ENCODE measurements around the gene WWC2.

The WWC2 gene

GRCh38 chr4:183342541-183343533, 243.8 kb downstream of the WWC2 start (continued):
- TF ChIP-seq ZNF211 (tag by site-specific recombination; IDR thresholded peaks at IDR 0.05; ENCODE audit: low read depth) = no peak
- no peak for TF ChIP-seq ZNF416 (tag by site-specific recombination; IDR thresholded peaks at IDR 0.05)
- no peak for TF ChIP-seq ZBTB49 (tag by site-specific recombination; IDR thresholded peaks at IDR 0.05; ENCODE audit: low read depth)
- TF ChIP-seq ZNF214 (tag by site-specific recombination; IDR thresholded peaks at IDR 0.05; ENCODE audit: borderline replicate concordance) = no peak

GRCh38 chr4:183343730-183344129, 244.7 kb downstream of the WWC2 start:
- TF ChIP-seq ZNF843 (tag by site-specific recombination; IDR thresholded peaks at IDR 0.05) (no peak), ZNF785 (tag by site-specific recombination; IDR thresholded peaks at IDR 0.05) (no peak), PATZ1 (tag by site-specific recombination; IDR thresholded peaks at IDR 0.05) (no peak), ZNF610 (tag by site-specific recombination; IDR thresholded peaks at IDR 0.05; ENCODE audit: borderline replicate concordance) (no peak), ZIC2 (tag by site-specific recombination; IDR thresholded peaks at IDR 0.05) (no peak), ZSCAN18 (tag by site-specific recombination; IDR thresholded peaks at IDR 0.05) (no peak), ZFP41 (tag by site-specific recombination; IDR thresholded peaks at IDR 0.05; ENCODE audit: borderline replicate concordance) (no peak), ZBTB17 (tag by site-specific recombination; IDR thresholded peaks at IDR 0.05) (no peak), ZNF792 (tag by site-specific recombination; IDR thresholded peaks at IDR 0.05) (no peak), ZNF580 (tag by site-specific recombination; IDR thresholded peaks at IDR 0.05) (no peak), ATF2 (tag by site-specific recombination; IDR thresholded peaks at IDR 0.05; ENCODE audit: low read depth) (no peak), MEIS1 (CRISPR knock-in tag; IDR thresholded peaks at IDR 0.05; ENCODE audit: borderline replicate concordance) (no peak), HOXD13 (CRISPR knock-in tag; IDR thresholded peaks at IDR 0.05; ENCODE audit: borderline replicate concordance) (no peak), ZNF585B (tag by site-specific recombination; IDR thresholded peaks at IDR 0.05) (no peak), ELK4 (IDR thresholded peaks at IDR 0.05; ENCODE audit: borderline replicate concordance, low read depth, low read length) (no peak), PRDM1 (tag by site-specific recombination; IDR thresholded peaks at IDR 0.05) (no peak)
- H3K4me3 ChIP-seq (ENCODE audit: low read depth, low read length) = no peak overlapping the region
- H3K36me3 ChIP-seq (ENCODE audit: control insufficient read depth in 2 of 2, insufficient read depth in 1 of 2, low read length in 2 of 2) = no peaks in the 10 kb centered on the region
- H3K9me3 ChIP-seq (ENCODE audit: control insufficient read depth, insufficient read depth, low read depth, low read length) = no peaks in the 10 kb centered on the region
- no peaks in the 10 kb centered on the region for H3K4me1 ChIP-seq (ENCODE audit: control insufficient read depth, insufficient read depth, low read length)
- ChIA-PET POLR2A (no interaction called here), CTCF (no interaction called here)
- no peak overlapping the region for H3K27ac ChIP-seq (ENCODE audit: extremely low read depth, low read depth, low read length)
